ENCODE results near the gene MAP2K7.
"Not testable (repeated sequence)": the region's sequence is repeated elsewhere in the genome, so short reads cannot be mapped to it uniquely, and the experiment has no call there.

Gene MAP2K7

DNA sequence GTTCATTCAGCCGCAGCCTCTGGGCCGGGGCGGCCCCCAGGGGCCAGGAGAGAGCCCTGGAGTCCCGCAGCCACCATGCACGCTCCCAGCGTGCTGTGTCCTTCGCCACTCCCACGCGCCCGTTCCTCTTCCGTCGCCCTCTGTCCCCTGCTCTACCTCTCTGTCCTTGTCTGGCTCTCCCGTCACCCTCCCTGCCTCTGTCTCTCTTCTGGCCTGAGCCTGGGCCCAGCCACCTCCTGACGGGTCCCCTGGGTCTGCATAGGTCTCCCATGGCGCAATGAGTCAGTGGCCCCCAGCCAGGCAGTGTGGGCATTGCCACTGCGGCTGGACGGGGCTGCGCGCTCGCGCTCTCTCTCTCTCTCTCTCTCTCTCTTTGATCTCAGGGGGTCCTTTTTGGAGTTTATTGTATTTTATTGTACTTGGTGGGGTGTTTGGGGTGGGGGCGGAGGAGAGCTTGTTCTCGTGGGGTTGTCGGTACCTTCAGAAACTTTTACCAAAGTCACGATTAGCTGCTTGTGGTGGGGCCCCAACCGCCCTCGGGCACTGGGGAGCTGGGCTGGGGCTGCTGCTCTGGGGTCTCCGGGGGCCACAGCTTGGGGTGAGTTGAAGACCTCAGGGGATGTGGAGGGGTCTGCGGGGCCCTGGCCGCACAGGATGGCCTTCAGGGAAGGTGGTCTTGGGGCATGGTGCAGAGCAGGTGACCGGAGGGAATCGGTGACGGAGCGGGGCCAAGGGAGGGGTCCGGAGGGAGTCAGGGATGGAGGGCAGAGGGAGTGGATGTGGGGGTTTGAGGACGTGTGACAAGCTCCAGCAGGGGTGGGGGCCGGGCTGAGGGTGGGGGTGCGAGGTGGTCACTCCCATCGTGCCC is 9.3 kb downstream of the MAP2K7 start:
- no peak overlapping the region for H3K4me2 ChIP-seq (ENCODE audit: low read length)
- no peaks in the 10 kb centered on the region for H3K9me3 ChIP-seq (replicated peaks; ENCODE audit: low read length)
- H3K27me3 ChIP-seq (ENCODE audit: control insufficient read depth, insufficient read depth, low read length) = peaks cover 17% of the 10 kb centered on the region
- H3K4me1 ChIP-seq (ENCODE audit: control insufficient read depth, insufficient read depth, low read length) = peaks cover 24% of the 10 kb centered on the region
- no peak overlapping the region for H3K9ac ChIP-seq (ENCODE audit: low read depth, low read length)
- H3K36me3 ChIP-seq (ENCODE audit: insufficient read depth, low read length) = peaks cover 27% of the 10 kb centered on the region
- H3K4me3 ChIP-seq (ENCODE audit: low read length) = no peak overlapping the region

GRCh38 chr19:7913652-7914051 is 10.0 kb downstream of the MAP2K7 start:
- no peaks in the 10 kb centered on the region for H3K9me3 ChIP-seq (replicated peaks; ENCODE audit: low read length)
- H3K4me1 ChIP-seq (ENCODE audit: control insufficient read depth, insufficient read depth, low read length) = peaks cover 25% of the 10 kb centered on the region
- peaks cover 27% of the 10 kb centered on the region for H3K36me3 ChIP-seq (ENCODE audit: insufficient read depth, low read length)
- peaks cover 17% of the 10 kb centered on the region for H3K27me3 ChIP-seq (ENCODE audit: control insufficient read depth, insufficient read depth, low read length)
- H3K4me2 ChIP-seq (ENCODE audit: low read length) = no peak overlapping the region
- H3K9ac ChIP-seq (ENCODE audit: low read depth, low read length) = no peak overlapping the region
- H3K4me3 ChIP-seq (ENCODE audit: low read length) = no peak overlapping the region

DNA sequence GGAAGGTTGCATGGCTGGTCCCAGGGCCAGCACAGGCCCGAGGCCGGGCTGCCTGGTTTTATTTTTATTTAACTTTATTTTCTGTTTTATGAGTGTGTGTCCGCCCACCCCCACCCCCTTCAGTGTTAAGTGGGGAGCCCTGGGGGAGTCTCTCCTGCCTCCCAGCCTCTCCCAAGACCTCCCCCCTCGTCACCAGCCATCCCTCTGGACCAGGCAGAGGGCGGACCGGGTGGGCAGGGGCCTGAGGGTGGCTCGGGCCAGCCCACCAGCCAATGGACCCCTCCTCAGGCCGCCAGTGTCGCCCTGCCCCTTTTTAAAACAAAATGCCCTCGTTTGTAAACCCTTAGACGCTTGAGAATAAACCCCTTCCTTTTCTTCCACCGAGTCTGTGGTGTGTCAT is 10.4 kb downstream of the MAP2K7 start:
- Histone ChIP-seq H3K27me3 (ENCODE audit: control insufficient read depth, insufficient read depth, low read length) (peaks cover 17% of the 10 kb centered on the region), H3K9ac (ENCODE audit: low read depth, low read length) (no peak overlapping the region), H3K4me2 (ENCODE audit: low read length) (no peak overlapping the region), H3K9me3 (replicated peaks; ENCODE audit: low read length) (no peaks in the 10 kb centered on the region), H3K4me3 (ENCODE audit: low read length) (no peak overlapping the region), H3K4me1 (ENCODE audit: control insufficient read depth, insufficient read depth, low read length) (peaks cover 25% of the 10 kb centered on the region), H3K36me3 (ENCODE audit: insufficient read depth, low read length) (peaks cover 25% of the 10 kb centered on the region)

DNA sequence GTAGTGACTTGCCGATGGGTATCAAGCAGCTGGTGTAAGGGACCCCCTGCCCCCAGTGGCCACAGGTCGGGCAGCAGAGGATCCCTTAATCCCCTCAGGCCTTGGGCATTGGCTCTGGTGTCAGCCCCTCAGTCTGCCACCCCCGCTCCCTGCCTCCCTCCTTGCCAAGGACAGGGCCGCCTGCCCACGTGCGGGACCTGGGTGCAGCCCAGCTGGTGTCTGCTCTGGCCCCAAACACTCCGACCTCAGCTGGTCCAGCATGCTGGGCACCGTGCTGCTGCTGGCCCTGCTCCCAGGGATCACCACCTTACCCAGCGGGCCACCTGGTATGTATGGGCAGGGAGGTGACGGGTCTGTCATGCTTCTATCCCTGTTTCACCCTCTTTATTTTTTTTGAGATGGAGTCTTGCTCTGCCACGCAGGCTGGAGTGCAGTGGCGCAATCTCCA is 10.9 kb downstream of the MAP2K7 start, which contains the start of gene TGFBR3L:
TGFBR3L (plus strand) TSS at position 233 of the 448 bp plus-strand sequence.
- peaks cover 17% of the 10 kb centered on the region for H3K27me3 ChIP-seq (ENCODE audit: control insufficient read depth, insufficient read depth, low read length)
- no peaks in the 10 kb centered on the region for H3K9me3 ChIP-seq (replicated peaks; ENCODE audit: low read length)
- H3K4me1 ChIP-seq (ENCODE audit: control insufficient read depth, insufficient read depth, low read length) = peaks cover 28% of the 10 kb centered on the region
- H3K36me3 ChIP-seq (ENCODE audit: insufficient read depth, low read length) = peaks cover 22% of the 10 kb centered on the region
- H3K4me2 ChIP-seq (ENCODE audit: low read length) = peak within 1 kb of the TSS; percentile 80
- H3K9ac ChIP-seq (ENCODE audit: low read depth, low read length) = no peak within 1 kb of the TSS
- H3K4me3 ChIP-seq (ENCODE audit: low read length) = no peak within 1 kb of the TSS

DNA sequence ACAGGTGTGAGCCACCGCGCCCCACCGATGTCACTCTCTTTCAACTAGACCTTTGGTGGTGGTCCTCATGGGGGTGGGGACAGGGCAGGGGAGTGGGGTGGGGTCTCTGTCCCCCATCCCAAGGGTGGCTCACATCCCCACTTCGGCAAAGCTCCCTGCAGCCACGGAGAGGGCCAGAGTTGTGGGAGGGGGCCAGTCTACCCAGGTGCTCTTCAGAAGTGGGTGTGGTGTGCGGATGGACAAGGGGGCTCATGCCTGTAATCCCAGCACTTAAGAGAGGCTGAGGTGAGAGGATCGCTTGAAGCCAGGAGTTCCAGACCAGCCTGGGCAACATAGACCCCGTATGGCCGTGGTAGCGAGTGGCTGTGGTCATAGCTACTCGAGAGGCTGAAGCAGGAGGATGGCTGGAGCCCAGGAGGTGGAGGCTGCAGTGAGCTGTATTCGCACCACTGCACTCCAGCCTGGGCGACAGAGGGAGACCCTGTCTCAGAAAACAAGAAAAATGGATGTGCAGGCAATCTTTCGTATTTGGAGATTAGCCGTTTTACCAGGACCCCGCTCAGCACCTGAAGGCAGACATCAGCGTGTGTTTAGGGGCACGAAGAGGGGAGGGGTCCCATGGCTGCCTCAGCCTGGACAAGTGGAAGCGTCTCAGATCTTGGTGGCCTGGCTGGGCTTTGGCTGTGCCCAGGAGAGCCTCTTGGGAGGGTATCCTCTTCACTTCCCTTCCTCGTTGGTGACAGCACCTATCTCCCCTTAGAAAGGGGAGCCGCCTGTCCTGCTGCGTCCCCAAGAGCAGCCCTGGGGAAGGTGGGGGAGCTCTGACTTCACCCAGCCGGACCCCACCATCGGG is 11.8 kb downstream of the MAP2K7 start:
- peak overlapping the region; percentile 64 for H3K4me3 ChIP-seq (ENCODE audit: low read length)
- peaks cover 32% of the 10 kb centered on the region for H3K4me1 ChIP-seq (ENCODE audit: control insufficient read depth, insufficient read depth, low read length)

DNA sequence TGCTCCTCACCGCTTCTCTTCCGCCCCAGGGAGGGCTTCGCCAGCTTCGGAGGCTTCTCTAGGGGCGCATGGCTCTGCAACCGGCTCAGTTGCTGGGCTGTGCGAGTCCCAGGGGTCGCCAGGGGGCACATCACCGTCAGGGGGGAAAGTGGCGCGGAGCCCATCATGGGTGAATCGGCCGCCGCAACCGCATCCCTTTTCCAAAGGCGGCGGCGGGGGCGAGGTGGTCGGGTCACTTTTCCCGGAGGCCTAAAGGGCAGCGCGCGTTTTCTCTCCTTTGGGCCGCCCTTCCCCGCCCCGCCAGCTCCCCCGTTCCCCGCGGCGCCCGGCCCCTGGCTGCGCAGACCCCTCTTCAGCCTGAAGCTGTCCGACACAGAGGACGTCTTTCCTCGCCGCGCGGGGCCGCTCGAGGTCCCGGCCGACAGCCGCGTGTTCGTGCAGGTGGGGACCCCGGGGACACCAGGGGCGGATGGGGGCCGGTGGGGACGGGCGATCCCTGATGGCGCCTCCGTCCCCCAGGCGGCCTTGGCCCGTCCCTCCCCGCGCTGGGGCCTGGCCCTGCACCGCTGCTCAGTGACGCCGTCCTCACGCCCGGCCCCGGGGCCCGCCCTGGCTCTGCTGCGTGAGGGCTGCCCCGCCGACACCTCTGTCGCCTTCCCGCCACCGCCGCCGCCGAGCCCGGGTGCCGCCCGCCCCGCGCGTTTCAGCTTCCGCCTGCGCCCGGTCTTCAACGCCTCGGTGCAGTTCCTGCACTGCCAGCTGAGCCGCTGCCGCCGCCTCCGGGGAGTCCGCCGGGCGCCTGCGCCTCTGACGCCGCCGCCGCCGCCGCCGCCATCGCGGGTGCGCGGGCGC is 12.7 kb downstream of the MAP2K7 start:
- H3K4me1 ChIP-seq (ENCODE audit: control insufficient read depth, insufficient read depth, low read length) = peaks cover 37% of the 10 kb centered on the region
- peak overlapping the region; percentile 64 for H3K4me3 ChIP-seq (ENCODE audit: low read length)

More for the DNA sequence above, 11.8 kb downstream of the MAP2K7 start:
- Histone ChIP-seq H3K27me3 (ENCODE audit: control insufficient read depth, insufficient read depth, low read length) (peaks cover 17% of the 10 kb centered on the region), H3K36me3 (ENCODE audit: insufficient read depth, low read length) (peaks cover 16% of the 10 kb centered on the region), H3K4me2 (ENCODE audit: low read length) (peak overlapping the region; percentile 80), H3K9me3 (replicated peaks; ENCODE audit: low read length) (no peaks in the 10 kb centered on the region), H3K9ac (ENCODE audit: low read depth, low read length) (peak overlapping the region; percentile 14)

GRCh38 chr19:7916955-7917266 is 13.2 kb downstream of the MAP2K7 start:
- peaks cover 17% of the 10 kb centered on the region for H3K27me3 ChIP-seq (ENCODE audit: control insufficient read depth, insufficient read depth, low read length)
- H3K9me3 ChIP-seq (replicated peaks; ENCODE audit: low read length) = no peaks in the 10 kb centered on the region
- peak overlapping the region; percentile 80 for H3K4me2 ChIP-seq (ENCODE audit: low read length)
- H3K36me3 ChIP-seq (ENCODE audit: insufficient read depth, low read length) = peaks cover 6% of the 10 kb centered on the region
- H3K4me3 ChIP-seq (ENCODE audit: low read length) = peak overlapping the region; percentile 64
- peaks cover 42% of the 10 kb centered on the region for H3K4me1 ChIP-seq (ENCODE audit: control insufficient read depth, insufficient read depth, low read length)
- H3K9ac ChIP-seq (ENCODE audit: low read depth, low read length) = peak overlapping the region; percentile 14

More for the DNA sequence above, 12.7 kb downstream of the MAP2K7 start:
- Histone ChIP-seq H3K9me3 (replicated peaks; ENCODE audit: low read length) (no peaks in the 10 kb centered on the region), H3K4me2 (ENCODE audit: low read length) (peak overlapping the region; percentile 80), H3K27me3 (ENCODE audit: control insufficient read depth, insufficient read depth, low read length) (peaks cover 17% of the 10 kb centered on the region), H3K36me3 (ENCODE audit: insufficient read depth, low read length) (peaks cover 10% of the 10 kb centered on the region), H3K9ac (ENCODE audit: low read depth, low read length) (peak overlapping the region; percentile 14)

- no peaks in the 10 kb centered on the region for H3K9me3 ChIP-seq (replicated peaks; ENCODE audit: low read length)
- H3K27me3 ChIP-seq (ENCODE audit: control insufficient read depth, insufficient read depth, low read length) = peaks cover 17% of the 10 kb centered on the region
- H3K36me3 ChIP-seq (ENCODE audit: insufficient read depth, low read length) = peaks cover 11% of the 10 kb centered on the region
- H3K4me2 ChIP-seq (ENCODE audit: low read length) = peak overlapping the region; percentile 80
- H3K9ac ChIP-seq (ENCODE audit: low read depth, low read length) = peak overlapping the region; percentile 63
- H3K4me3 ChIP-seq (ENCODE audit: low read length) = peak overlapping the region; percentile 64
- H3K4me1 ChIP-seq (ENCODE audit: control insufficient read depth, insufficient read depth, low read length) = peaks cover 47% of the 10 kb centered on the region
Measured at GRCh38 chr19:7917267-7918061, 13.8 kb downstream of the MAP2K7 start.

DNA sequence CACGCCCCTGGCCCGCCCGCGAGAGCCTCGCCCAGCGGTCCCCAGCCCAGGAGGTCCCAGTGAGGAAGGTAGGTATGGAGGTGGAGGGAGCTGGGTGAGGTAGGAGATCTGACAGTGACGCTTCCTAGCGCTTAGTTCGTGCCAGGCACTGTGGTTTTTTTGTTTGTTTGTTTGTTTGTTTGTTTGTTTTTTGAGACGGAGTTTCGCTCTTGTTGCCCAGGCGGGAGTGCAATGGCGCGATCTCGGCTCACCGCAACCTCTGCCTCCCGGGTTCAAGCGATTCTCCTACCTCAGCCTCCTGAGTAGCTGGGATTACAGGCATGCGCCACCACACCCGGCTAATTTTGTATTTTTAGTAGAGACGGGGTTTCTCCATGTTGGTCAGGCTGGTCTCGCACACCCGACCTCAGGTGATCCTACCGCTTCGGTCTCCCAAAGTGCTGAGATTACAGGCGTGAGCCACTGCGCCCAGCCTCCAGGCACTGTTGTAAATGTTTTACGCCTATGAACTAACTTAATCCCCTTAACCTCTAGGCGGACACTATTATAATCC is 14.5 kb downstream of the MAP2K7 start:
- peak overlapping the region; percentile 80 for H3K4me2 ChIP-seq (ENCODE audit: low read length)
- peak overlapping the region; percentile 63 for H3K9ac ChIP-seq (ENCODE audit: low read depth, low read length)
- not testable (repeated sequence) for H3K9me3 ChIP-seq (replicated peaks; ENCODE audit: low read length)
- H3K27me3 ChIP-seq (ENCODE audit: control insufficient read depth, insufficient read depth, low read length) = peaks cover 17% of the 10 kb centered on the region
- peaks cover 47% of the 10 kb centered on the region for H3K4me1 ChIP-seq (ENCODE audit: control insufficient read depth, insufficient read depth, low read length)
- H3K36me3 ChIP-seq (ENCODE audit: insufficient read depth, low read length) = peaks cover 14% of the 10 kb centered on the region
- peak overlapping the region; percentile 64 for H3K4me3 ChIP-seq (ENCODE audit: low read length)

All from skeletal muscle satellite cell (primary cell).